Measurements from ENCODE around the gene MESD.
A peak's percentile ranks its signal among the peaks of the same experiment; 100 is the strongest.

The MESD gene

GRCh38 chr15:81024936-81025335 lies 35.3 kb upstream of the MESD start:
- no peak overlapping the region for H3K4ac ChIP-seq (ENCODE audit: low read depth in 1 of 2, low read length in 2 of 2)
- H3K79me1 ChIP-seq (replicated peaks; ENCODE audit: low read length, poor library complexity, severe bottlenecking) = no peaks in the 10 kb centered on the region
- 96% methylated on average over 7 of the region's 8 CpGs for WGBS
- H3K27me3 ChIP-seq (ENCODE audit: control insufficient read depth in 1 of 2, insufficient read depth in 1 of 2, low read length in 2 of 2) = no peaks in the 10 kb centered on the region
- no peak overlapping the region for H2BK120ac ChIP-seq (ENCODE audit: low read depth, low read length)
- peak overlapping the region; percentile 88 for H3K9ac ChIP-seq (ENCODE audit: low read length)
- no peak overlapping the region for H2BK5ac ChIP-seq (ENCODE audit: low read depth, low read length, poor library complexity, severe bottlenecking)
- no peak for DNase-seq
- peaks cover 3% of the 10 kb centered on the region for H3K4me1 ChIP-seq (ENCODE audit: control insufficient read depth, insufficient read depth, low read depth, low read length)
- H3K27ac ChIP-seq (ENCODE audit: low read length, poor library complexity, severe bottlenecking) = no peak overlapping the region
- no peak overlapping the region for H3K18ac ChIP-seq (ENCODE audit: low read depth in 1 of 2, low read length in 2 of 2)
- H4K91ac ChIP-seq (ENCODE audit: low read length) = no peak overlapping the region
- no peaks in the 10 kb centered on the region for H3K36me3 ChIP-seq (ENCODE audit: control insufficient read depth in 1 of 2, insufficient read depth in 2 of 2, low read depth in 1 of 2, low read length in 2 of 2)
- H3K14ac ChIP-seq (ENCODE audit: low read length in 2 of 2) = no peak overlapping the region
- no peak overlapping the region for H3K23ac ChIP-seq (ENCODE audit: low read length in 2 of 2)
- H2BK12ac ChIP-seq (ENCODE audit: low read length in 2 of 2) = no peak overlapping the region
- no peak overlapping the region for H3K4me3 ChIP-seq (ENCODE audit: insufficient read depth in 1 of 2, low read depth in 1 of 2, low read length in 2 of 2)
- no peak overlapping the region for H2AK5ac ChIP-seq (ENCODE audit: low read length, severe bottlenecking)
- H3K9me3 ChIP-seq (ENCODE audit: control insufficient read depth, low read length) = no peaks in the 10 kb centered on the region
- H3K4me2 ChIP-seq (ENCODE audit: low read length, poor library complexity, severe bottlenecking) = no peak overlapping the region
- H2BK15ac ChIP-seq (ENCODE audit: low read depth, poor library complexity, severe bottlenecking) = no peak overlapping the region
- H4K8ac ChIP-seq (ENCODE audit: low read length) = no peak overlapping the region
- no peak overlapping the region for H2AFZ ChIP-seq (ENCODE audit: low read depth, low read length)

GRCh38 chr15:81024265-81024872 lies 34.8 kb upstream of the MESD start:
- H3K23ac ChIP-seq (ENCODE audit: low read length in 2 of 2) = no peak overlapping the region
- no peaks in the 10 kb centered on the region for H3K27me3 ChIP-seq (ENCODE audit: control insufficient read depth in 1 of 2, insufficient read depth in 1 of 2, low read length in 2 of 2)
- H2AK5ac ChIP-seq (ENCODE audit: low read length, severe bottlenecking) = no peak overlapping the region
- no peak overlapping the region for H2AFZ ChIP-seq (ENCODE audit: low read depth, low read length)
- WGBS = 69% methylated on average over 8 of the region's 10 CpGs
- no peak overlapping the region for H3K14ac ChIP-seq (ENCODE audit: low read length in 2 of 2)
- no peak overlapping the region for H2BK120ac ChIP-seq (ENCODE audit: low read depth, low read length)
- no peaks in the 10 kb centered on the region for H3K36me3 ChIP-seq (ENCODE audit: control insufficient read depth in 1 of 2, insufficient read depth in 2 of 2, low read depth in 1 of 2, low read length in 2 of 2)
- peak overlapping the region; percentile 88 for H3K9ac ChIP-seq (ENCODE audit: low read length)
- H3K4ac ChIP-seq (ENCODE audit: low read depth in 1 of 2, low read length in 2 of 2) = no peak overlapping the region
- H3K27ac ChIP-seq (ENCODE audit: low read length, poor library complexity, severe bottlenecking) = no peak overlapping the region
- H2BK15ac ChIP-seq (ENCODE audit: low read depth, poor library complexity, severe bottlenecking) = no peak overlapping the region
- DNase-seq = no peak
- H2BK12ac ChIP-seq (ENCODE audit: low read length in 2 of 2) = no peak overlapping the region
- H3K4me3 ChIP-seq (ENCODE audit: insufficient read depth in 1 of 2, low read depth in 1 of 2, low read length in 2 of 2) = peak overlapping the region in 1 of 2 experiments; percentile 57
- H3K79me1 ChIP-seq (replicated peaks; ENCODE audit: low read length, poor library complexity, severe bottlenecking) = no peaks in the 10 kb centered on the region
- no peak overlapping the region for H3K18ac ChIP-seq (ENCODE audit: low read depth in 1 of 2, low read length in 2 of 2)
- no peak overlapping the region for H4K91ac ChIP-seq (ENCODE audit: low read length)
- no peak overlapping the region for H2BK5ac ChIP-seq (ENCODE audit: low read depth, low read length, poor library complexity, severe bottlenecking)
- no peak overlapping the region for H3K4me2 ChIP-seq (ENCODE audit: low read length, poor library complexity, severe bottlenecking)
- no peaks in the 10 kb centered on the region for H3K9me3 ChIP-seq (ENCODE audit: control insufficient read depth, low read length)
- H3K4me1 ChIP-seq (ENCODE audit: control insufficient read depth, insufficient read depth, low read depth, low read length) = peaks cover 3% of the 10 kb centered on the region
- H4K8ac ChIP-seq (ENCODE audit: low read length) = no peak overlapping the region

- H2AK5ac ChIP-seq (ENCODE audit: low read length, severe bottlenecking) = no peak overlapping the region
- H2BK5ac ChIP-seq (ENCODE audit: low read depth, low read length, poor library complexity, severe bottlenecking) = no peak overlapping the region
- H2AFZ ChIP-seq (ENCODE audit: low read depth, low read length) = no peak overlapping the region
- peaks cover 3% of the 10 kb centered on the region for H3K4me1 ChIP-seq (ENCODE audit: control insufficient read depth, insufficient read depth, low read depth, low read length)
- H2BK120ac ChIP-seq (ENCODE audit: low read depth, low read length) = no peak overlapping the region
- H4K91ac ChIP-seq (ENCODE audit: low read length) = no peak overlapping the region
- H3K9ac ChIP-seq (ENCODE audit: low read length) = peak overlapping the region; percentile 88
- H3K36me3 ChIP-seq (ENCODE audit: control insufficient read depth in 1 of 2, insufficient read depth in 2 of 2, low read depth in 1 of 2, low read length in 2 of 2) = no peaks in the 10 kb centered on the region
- H3K79me1 ChIP-seq (replicated peaks; ENCODE audit: low read length, poor library complexity, severe bottlenecking) = no peaks in the 10 kb centered on the region
- 71% methylated on average over 13 of the region's 13 CpGs for WGBS
- no peak overlapping the region for H3K18ac ChIP-seq (ENCODE audit: low read depth in 1 of 2, low read length in 2 of 2)
- H3K4me3 ChIP-seq (ENCODE audit: insufficient read depth in 1 of 2, low read depth in 1 of 2, low read length in 2 of 2) = peak overlapping the region in 1 of 2 experiments; percentile 57
- DNase-seq = peak; percentile 52
- peak overlapping the region; percentile 8 for H3K4me2 ChIP-seq (ENCODE audit: low read length, poor library complexity, severe bottlenecking)
- H3K23ac ChIP-seq (ENCODE audit: low read length in 2 of 2) = no peak overlapping the region
- H2BK15ac ChIP-seq (ENCODE audit: low read depth, poor library complexity, severe bottlenecking) = no peak overlapping the region
- no peak overlapping the region for H3K27ac ChIP-seq (ENCODE audit: low read length, poor library complexity, severe bottlenecking)
- H3K27me3 ChIP-seq (ENCODE audit: control insufficient read depth in 1 of 2, insufficient read depth in 1 of 2, low read length in 2 of 2) = no peaks in the 10 kb centered on the region
- H4K8ac ChIP-seq (ENCODE audit: low read length) = no peak overlapping the region
- H2BK12ac ChIP-seq (ENCODE audit: low read length in 2 of 2) = no peak overlapping the region
- H3K14ac ChIP-seq (ENCODE audit: low read length in 2 of 2) = no peak overlapping the region
- no peak overlapping the region for H3K4ac ChIP-seq (ENCODE audit: low read depth in 1 of 2, low read length in 2 of 2)
- no peaks in the 10 kb centered on the region for H3K9me3 ChIP-seq (ENCODE audit: control insufficient read depth, low read length)
Observed at GRCh38 chr15:81023483-81024264, 34.1 kb upstream of the MESD start.

- Histone ChIP-seq H4K91ac (ENCODE audit: low read length) (no peak overlapping the region), H2BK15ac (ENCODE audit: low read depth, poor library complexity, severe bottlenecking) (no peak overlapping the region), H3K4me2 (ENCODE audit: low read length, poor library complexity, severe bottlenecking) (no peak overlapping the region), H3K9me3 (ENCODE audit: control insufficient read depth, low read length) (no peaks in the 10 kb centered on the region), H3K27ac (ENCODE audit: low read length, poor library complexity, severe bottlenecking) (no peak overlapping the region), H2AK5ac (ENCODE audit: low read length, severe bottlenecking) (no peak overlapping the region), H3K18ac (ENCODE audit: low read depth in 1 of 2, low read length in 2 of 2) (no peak overlapping the region), H2BK120ac (ENCODE audit: low read depth, low read length) (no peak overlapping the region), H3K79me1 (replicated peaks; ENCODE audit: low read length, poor library complexity, severe bottlenecking) (no peaks in the 10 kb centered on the region), H2BK12ac (ENCODE audit: low read length in 2 of 2) (no peak overlapping the region), H3K4me3 (ENCODE audit: insufficient read depth in 1 of 2, low read depth in 1 of 2, low read length in 2 of 2) (no peak overlapping the region), H2AFZ (ENCODE audit: low read depth, low read length) (no peak overlapping the region), H3K4ac (ENCODE audit: low read depth in 1 of 2, low read length in 2 of 2) (no peak overlapping the region), H2BK5ac (ENCODE audit: low read depth, low read length, poor library complexity, severe bottlenecking) (peak overlapping the region; percentile 78), H3K36me3 (ENCODE audit: control insufficient read depth in 1 of 2, insufficient read depth in 2 of 2, low read depth in 1 of 2, low read length in 2 of 2) (no peaks in the 10 kb centered on the region), H3K9ac (ENCODE audit: low read length) (no peak overlapping the region), H3K27me3 (ENCODE audit: control insufficient read depth in 1 of 2, insufficient read depth in 1 of 2, low read length in 2 of 2) (no peaks in the 10 kb centered on the region), H3K4me1 (ENCODE audit: control insufficient read depth, insufficient read depth, low read depth, low read length) (peaks cover 3% of the 10 kb centered on the region), H4K8ac (ENCODE audit: low read length) (peak overlapping the region; percentile 22), H3K14ac (ENCODE audit: low read length in 2 of 2) (no peak overlapping the region), H3K23ac (ENCODE audit: low read length in 2 of 2) (no peak overlapping the region)
- DNase-seq = no peak
- 95% methylated on average over 6 of the region's 7 CpGs for WGBS
Observed at GRCh38 chr15:81021321-81021720, 31.7 kb upstream of the MESD start.
